DOHH2 (cell line): ENCODE data around the gene AUTS2.

Experiments
- EZH2phosphoT487 ChIP-seq: fragments of 200-600 bp; sonication (generic); IDR thresholded peaks from 2 replicates; pipeline ENCODE4 v1.6.1; 2017; ENCODE audit warnings: borderline replicate concordance, mild to moderate bottlenecking, antibody characterized with exemption, low read length, moderate library complexity, mixed read lengths
- TF ChIP-seq, protein P1 (sequence below): fragments of 200-600 bp; sonication (generic); IDR thresholded peaks from one replicate; pipeline ENCODE4 v1.5.1; 2014; ENCODE audit warnings: antibody characterized with exemption, mild to moderate bottlenecking, low read depth, low read length; ENCODE audit not compliant: poor library complexity, severe bottlenecking

- TF ChIP-seq EZH2phosphoT487 = no peak
- TF ChIP-seq, protein P1, sequence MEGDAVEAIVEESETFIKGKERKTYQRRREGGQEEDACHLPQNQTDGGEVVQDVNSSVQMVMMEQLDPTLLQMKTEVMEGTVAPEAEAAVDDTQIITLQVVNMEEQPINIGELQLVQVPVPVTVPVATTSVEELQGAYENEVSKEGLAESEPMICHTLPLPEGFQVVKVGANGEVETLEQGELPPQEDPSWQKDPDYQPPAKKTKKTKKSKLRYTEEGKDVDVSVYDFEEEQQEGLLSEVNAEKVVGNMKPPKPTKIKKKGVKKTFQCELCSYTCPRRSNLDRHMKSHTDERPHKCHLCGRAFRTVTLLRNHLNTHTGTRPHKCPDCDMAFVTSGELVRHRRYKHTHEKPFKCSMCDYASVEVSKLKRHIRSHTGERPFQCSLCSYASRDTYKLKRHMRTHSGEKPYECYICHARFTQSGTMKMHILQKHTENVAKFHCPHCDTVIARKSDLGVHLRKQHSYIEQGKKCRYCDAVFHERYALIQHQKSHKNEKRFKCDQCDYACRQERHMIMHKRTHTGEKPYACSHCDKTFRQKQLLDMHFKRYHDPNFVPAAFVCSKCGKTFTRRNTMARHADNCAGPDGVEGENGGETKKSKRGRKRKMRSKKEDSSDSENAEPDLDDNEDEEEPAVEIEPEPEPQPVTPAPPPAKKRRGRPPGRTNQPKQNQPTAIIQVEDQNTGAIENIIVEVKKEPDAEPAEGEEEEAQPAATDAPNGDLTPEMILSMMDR = no peak
Observed at GRCh38 chr7:70657989-70658632, 1059.8 kb downstream of the AUTS2 start.
